H9 (cell line): ENCODE measurements around the gene MRM2. TPM values are rescaled to one million over a fixed set of nuclear protein-coding genes. Genes with fewer than 3 reads are reported as not detected.

Experiments
- DNase-seq: peaks from one replicate; pipeline ENCODE4 v3.0.0-alpha.2; 2017
- H2AFZ ChIP-seq: one replicate; pipeline ENCODE4 v1.6.1; 2013; ENCODE audit warnings: mild to moderate bottlenecking, low read length, control low read depth, moderate library complexity
- H2AK5ac ChIP-seq: 2 replicates; pipeline ENCODE4 v1.6.1; 2013; ENCODE audit warnings: low read length, control low read depth, mixed read lengths; ENCODE audit not compliant: insufficient read length
- H2BK120ac ChIP-seq: one replicate; pipeline ENCODE4 v1.6.1; 2013; ENCODE audit warnings: low read depth, mild to moderate bottlenecking, low read length, control low read depth, inconsistent platforms; ENCODE audit not compliant: poor library complexity, severe bottlenecking
- H2BK12ac ChIP-seq: 2 replicates; pipeline ENCODE4 v1.6.1; 2013; ENCODE audit warnings: low read length, control low read depth, mixed read lengths, low read depth; ENCODE audit not compliant: insufficient read length
- H2BK15ac ChIP-seq: 2 replicates; pipeline ENCODE4 v1.6.1; 2013; ENCODE audit warnings: low read depth, low read length, control low read depth
- H2BK20ac ChIP-seq: one replicate; pipeline ENCODE4 v1.6.1; 2013; ENCODE audit warnings: low read depth, mild to moderate bottlenecking, low read length, control low read depth, inconsistent platforms; ENCODE audit not compliant: poor library complexity, severe bottlenecking
- H2BK5ac ChIP-seq: 2 replicates; pipeline ENCODE4 v1.6.1; 2013; ENCODE audit warnings: low read length, control low read depth, mixed read lengths; ENCODE audit not compliant: insufficient read length
- H3K14ac ChIP-seq: 2 replicates; pipeline ENCODE4 v1.6.1; 2013; ENCODE audit warnings: low read length, control low read depth; ENCODE audit not compliant: insufficient read depth
- H3K18ac ChIP-seq: 2 replicates; pipeline ENCODE4 v1.6.1; 2013; ENCODE audit warnings: low read depth, mild to moderate bottlenecking, mixed read lengths, low read length, control low read depth; ENCODE audit not compliant: insufficient read length
- H3K23ac ChIP-seq: 2 replicates; pipeline ENCODE4 v1.6.1; 2013; ENCODE audit warnings: low read length, control low read depth, mixed read lengths, low read depth; ENCODE audit not compliant: insufficient read length
- H3K23me2 ChIP-seq: 2 replicates; pipeline ENCODE4 v1.6.1; 2013; ENCODE audit warnings: low read depth, mild to moderate bottlenecking, mixed read lengths, low read length, control low read depth; ENCODE audit not compliant: insufficient read length, poor library complexity, severe bottlenecking
- H3K27ac ChIP-seq: 2 replicates; pipeline ENCODE4 v1.5.1; 2013; ENCODE audit warnings: low read length, control low read depth, mixed read lengths, low read depth; ENCODE audit not compliant: insufficient read length
- H3K27me3 ChIP-seq: 2 replicates; pipeline ENCODE4 v1.6.1; 2013; ENCODE audit warnings: low read length, control low read depth, inconsistent platforms; ENCODE audit not compliant: insufficient read depth
- H3K4ac ChIP-seq: 2 replicates; pipeline ENCODE4 v1.6.1; 2013; ENCODE audit warnings: low read depth, mild to moderate bottlenecking, control low read depth, inconsistent platforms, low read length, moderate library complexity
- H3K4me1 ChIP-seq: 2 replicates; pipeline ENCODE4 v1.6.1; 2013; ENCODE audit warnings: low read length, control low read depth, inconsistent platforms; ENCODE audit not compliant: insufficient read depth
- H3K4me2 ChIP-seq: 2 replicates; pipeline ENCODE4 v1.6.1; 2013; ENCODE audit warnings: low read length, control low read depth, mixed read lengths; ENCODE audit not compliant: insufficient read length, insufficient read depth
- H3K56ac ChIP-seq: 2 replicates; pipeline ENCODE4 v1.6.1; 2013; ENCODE audit warnings: low read depth, mild to moderate bottlenecking, mixed read lengths, low read length, control low read depth; ENCODE audit not compliant: insufficient read length
- H3K79me1 ChIP-seq: 2 replicates; pipeline ENCODE4 v1.6.1; 2013; ENCODE audit warnings: low read depth, mild to moderate bottlenecking, moderate library complexity, low read length, control low read depth, inconsistent platforms; ENCODE audit not compliant: insufficient read depth, poor library complexity, severe bottlenecking
- H3K79me2 ChIP-seq: 2 replicates; pipeline ENCODE4 v1.6.1; 2013; ENCODE audit warnings: low read length, control low read depth, inconsistent platforms; ENCODE audit not compliant: insufficient read depth
- H3K9ac ChIP-seq: 2 replicates; pipeline ENCODE4 v1.6.1; 2013; ENCODE audit warnings: low read length, control low read depth, mixed read lengths; ENCODE audit not compliant: insufficient read length; ENCODE audit errors: extremely low read depth
- H3K9me3 ChIP-seq: one replicate; pipeline ENCODE4 v1.6.1; 2013; ENCODE audit warnings: low read depth, low read length, inconsistent platforms; ENCODE audit not compliant: control insufficient read depth
- H3T11ph ChIP-seq: one replicate; pipeline ENCODE4 v1.6.1; 2013; ENCODE audit warnings: mild to moderate bottlenecking, low read length, control low read depth, inconsistent platforms
- H4K20me1 ChIP-seq: one replicate; pipeline ENCODE4 v1.6.1; 2013; ENCODE audit not compliant: control insufficient read depth, insufficient read length, insufficient read depth
- H4K5ac ChIP-seq: 2 replicates; pipeline ENCODE4 v1.6.1; 2013; ENCODE audit warnings: low read depth, mild to moderate bottlenecking, mixed read lengths, low read length, control low read depth; ENCODE audit not compliant: insufficient read length
- H4K8ac ChIP-seq: replicated peaks from 2 replicates; pipeline ENCODE4 v1.6.1; 2013; ENCODE audit warnings: low read length, control low read depth, mixed read lengths, low read depth; ENCODE audit not compliant: insufficient read length
- H4K91ac ChIP-seq: 2 replicates; pipeline ENCODE4 v1.6.1; 2013; ENCODE audit warnings: low read depth, mild to moderate bottlenecking, moderate library complexity, mixed read lengths, low read length, control low read depth; ENCODE audit not compliant: insufficient read length
- H3K27ac Mint-ChIP-seq, 3 experiments: 2 replicates in 2 of 3; 3 replicates in 1 of 3; pipeline ENCODE4 v1.8.0; 2020 to 2021; ENCODE audit warnings: mixed read lengths in 3 of 3, mild to moderate bottlenecking in 1 of 3, moderate library complexity in 1 of 3
- H3K27me3 Mint-ChIP-seq: 2 replicates; pipeline ENCODE4 v1.8.0; 2021; ENCODE audit warnings: low read depth, mild to moderate bottlenecking, moderate library complexity, mixed read lengths
- H3K36me3 Mint-ChIP-seq, 3 experiments: 2 replicates in 2 of 3; 3 replicates in 1 of 3; pipeline ENCODE4 v1.8.0; 2020 to 2021; ENCODE audit warnings: low read depth in 3 of 3, mixed read lengths in 3 of 3; ENCODE audit not compliant: insufficient read depth in 1 of 3
- H3K4me1 Mint-ChIP-seq, 2 experiments: 2 replicates each; pipeline ENCODE4 v1.8.0; 2020; ENCODE audit warnings: mixed read lengths in 2 of 2
- H3K4me3 Mint-ChIP-seq, 2 experiments: 2 replicates in 1 of 2; 3 replicates in 1 of 2; pipeline ENCODE4 v1.8.0; 2020 to 2021; ENCODE audit warnings: mild to moderate bottlenecking in 2 of 2, mixed read lengths in 2 of 2, moderate library complexity in 1 of 2
- H3K9me3 Mint-ChIP-seq, 2 experiments: 2 replicates in 1 of 2; 3 replicates in 1 of 2; pipeline ENCODE4 v1.8.0; 2020; ENCODE audit warnings: mild to moderate bottlenecking in 2 of 2, mixed read lengths in 2 of 2, moderate library complexity in 1 of 2
- WGBS: extraction: QIAGEN DNeasy Blood & Tissue Kit; methylation state at CpG from one replicate; pipeline ENCODE4 v1.1.7; 2013; ENCODE audit warnings: missing lambda C conversion rate, low lambda C conversion rate, mixed read lengths; ENCODE audit not compliant: insufficient read length; ENCODE audit errors: extremely low coverage; 5-methylcytosine and 5-hydroxymethylcytosine counted together
- total RNA-seq: library from RNA; stranded (reverse); gene quantifications from 2 replicates; pipeline ENCODE4 v1.2.1, GENCODE V29; 2021
- TF ChIP-seq, protein P1 (sequence below): fragments of 200-600 bp; sonication (generic); conservative IDR thresholded peaks from 3 replicates; pipeline ENCODE4 v1.8.0; 2021; ENCODE audit warnings: antibody characterized with exemption, mild to moderate bottlenecking

MRM2 gene
- total RNA-seq, 1 experiment from 2014 or later, result 59.0 TPM

GRCh38 chr7:2191016-2191415, 51.0 kb downstream of the MRM2 start:
- Histone ChIP-seq H4K8ac (no peak overlapping the region), H3K4me2 (no peak overlapping the region), H3K27me3 (no peaks in the 10 kb centered on the region), H3K18ac (no peak overlapping the region), H2BK20ac (no peak overlapping the region), H2BK15ac (no peak overlapping the region), H2AFZ (no peak overlapping the region), H3K4me1 (no peaks in the 10 kb centered on the region), H2BK12ac (no peak overlapping the region), H3K56ac (no peak overlapping the region), H3T11ph (no peak overlapping the region), H2AK5ac (no peak overlapping the region), H3K14ac (no peak overlapping the region), H4K91ac (no peak overlapping the region), H2BK5ac (no peak overlapping the region), H4K20me1 (no peaks in the 10 kb centered on the region), H3K23me2 (no peaks in the 10 kb centered on the region), H3K27ac (no peak overlapping the region), H3K4ac (no peak overlapping the region), H2BK120ac (no peak overlapping the region), H3K79me1 (no peaks in the 10 kb centered on the region), H3K23ac (no peak overlapping the region), H3K9me3 (no peaks in the 10 kb centered on the region), H3K79me2 (no peaks in the 10 kb centered on the region; the same call in 1 of the 2 replicates), H4K5ac (no peak overlapping the region), H3K9ac (no peak overlapping the region)
- no peak for DNase-seq
- no peaks in the 10 kb centered on the region for H3K4me1 Mint-ChIP-seq
- no peak overlapping the region for H3K4me3 Mint-ChIP-seq
- no CpG with 5 or more reads among the region's 9 CpGs for WGBS
- TF ChIP-seq, protein P1, sequence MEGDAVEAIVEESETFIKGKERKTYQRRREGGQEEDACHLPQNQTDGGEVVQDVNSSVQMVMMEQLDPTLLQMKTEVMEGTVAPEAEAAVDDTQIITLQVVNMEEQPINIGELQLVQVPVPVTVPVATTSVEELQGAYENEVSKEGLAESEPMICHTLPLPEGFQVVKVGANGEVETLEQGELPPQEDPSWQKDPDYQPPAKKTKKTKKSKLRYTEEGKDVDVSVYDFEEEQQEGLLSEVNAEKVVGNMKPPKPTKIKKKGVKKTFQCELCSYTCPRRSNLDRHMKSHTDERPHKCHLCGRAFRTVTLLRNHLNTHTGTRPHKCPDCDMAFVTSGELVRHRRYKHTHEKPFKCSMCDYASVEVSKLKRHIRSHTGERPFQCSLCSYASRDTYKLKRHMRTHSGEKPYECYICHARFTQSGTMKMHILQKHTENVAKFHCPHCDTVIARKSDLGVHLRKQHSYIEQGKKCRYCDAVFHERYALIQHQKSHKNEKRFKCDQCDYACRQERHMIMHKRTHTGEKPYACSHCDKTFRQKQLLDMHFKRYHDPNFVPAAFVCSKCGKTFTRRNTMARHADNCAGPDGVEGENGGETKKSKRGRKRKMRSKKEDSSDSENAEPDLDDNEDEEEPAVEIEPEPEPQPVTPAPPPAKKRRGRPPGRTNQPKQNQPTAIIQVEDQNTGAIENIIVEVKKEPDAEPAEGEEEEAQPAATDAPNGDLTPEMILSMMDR, result peak; percentile 18; the same call in 1 of the 3 replicates
- H3K27me3 Mint-ChIP-seq, result no peaks in the 10 kb centered on the region
- H3K9me3 Mint-ChIP-seq, result peaks cover 9 to 16% of the 10 kb centered on the region in 2 experiments; a peak in 4 of 5 replicates
- peaks cover 43 to 68% (median 45%) of the 10 kb centered on the region in 3 experiments for H3K36me3 Mint-ChIP-seq
- H3K27ac Mint-ChIP-seq, result no peak overlapping the region
